Measurements from ENCODE around the gene PDE8B. TPM values are rescaled to one million over a fixed set of nuclear protein-coding genes. Genes with fewer than 3 reads are reported as not detected.

Gene PDE8B
- total RNA-seq, 1 donor from 2014 or later: 2.0 TPM

DNA sequence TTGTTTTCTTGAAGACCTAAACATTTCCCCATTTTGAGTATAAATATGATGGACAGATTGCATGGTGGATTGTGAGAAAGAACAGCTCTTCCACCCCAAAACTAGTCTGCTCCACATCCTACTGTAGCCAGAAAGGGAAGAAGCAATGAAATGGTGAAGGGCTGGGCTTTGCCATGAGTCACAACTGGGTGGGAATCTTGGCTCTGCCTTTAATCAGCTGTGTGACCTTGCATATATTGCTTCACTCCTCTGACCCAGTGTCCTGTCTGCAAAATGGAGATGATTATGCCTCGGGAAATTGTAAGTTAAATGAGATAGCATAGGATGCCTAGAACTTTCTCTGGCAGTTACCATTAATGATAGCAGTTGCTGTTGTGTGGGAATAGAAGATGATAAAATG, 101.9 kb downstream of the PDE8B start:
- H3K27me3 Mint-ChIP-seq (ENCODE audit: unreplicated experiment): peaks cover 6% of the 10 kb centered on the region
- DNase-seq (ENCODE audit: extremely low spot score, unreplicated experiment): no peak
- H3K4me1 Mint-ChIP-seq (ENCODE audit: unreplicated experiment): peaks cover 17% of the 10 kb centered on the region
- peaks cover 6% of the 10 kb centered on the region for H3K9me3 Mint-ChIP-seq (ENCODE audit: unreplicated experiment)
- H3K4me3 Mint-ChIP-seq (ENCODE audit: unreplicated experiment): no peak overlapping the region
- peaks cover 2% of the 10 kb centered on the region for H3K36me3 Mint-ChIP-seq (ENCODE audit: unreplicated experiment)
- H3K27ac Mint-ChIP-seq (ENCODE audit: unreplicated experiment): no peak overlapping the region
- no peak for TF ChIP-seq CTCF (IDR thresholded peaks at IDR 0.05)

DNA sequence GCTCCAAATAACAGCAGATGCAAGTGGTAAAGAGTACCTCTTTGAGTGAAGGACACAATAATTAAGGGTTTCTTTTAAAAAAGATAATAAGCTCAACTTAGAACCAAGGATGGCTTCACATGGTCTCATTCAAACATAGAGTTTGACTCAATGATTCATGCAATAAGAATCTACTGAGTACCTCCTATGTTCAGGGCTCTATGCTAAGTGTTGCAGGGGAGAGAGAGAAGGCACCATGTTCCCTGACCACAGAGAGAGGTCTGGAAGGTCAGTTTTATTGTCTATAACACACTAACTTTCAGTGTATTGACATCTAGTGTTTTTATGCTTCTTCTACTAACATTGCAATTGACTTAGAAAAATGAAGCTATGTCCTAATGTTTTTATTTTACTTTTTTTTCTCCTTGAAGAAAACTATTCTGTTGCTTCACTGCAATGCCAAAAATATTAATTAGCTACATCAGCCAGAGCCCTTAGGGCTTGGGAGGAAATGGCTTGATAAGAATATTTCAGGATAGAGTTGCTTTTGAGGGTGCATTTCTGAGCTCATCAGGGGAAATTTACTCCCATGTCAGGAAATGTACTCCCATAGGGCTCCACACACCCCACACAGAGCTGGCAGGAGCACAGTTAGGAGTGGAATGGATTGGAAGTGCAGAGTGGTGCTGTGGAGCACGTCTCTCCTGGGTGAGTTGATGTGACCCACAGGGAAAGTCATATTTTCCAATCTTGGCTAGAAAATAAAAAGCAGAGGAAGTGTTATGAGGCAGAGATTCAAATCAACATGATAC, 106.6 kb downstream of the PDE8B start:
- H3K4me3 Mint-ChIP-seq (ENCODE audit: unreplicated experiment): no peak overlapping the region
- H3K4me1 Mint-ChIP-seq (ENCODE audit: unreplicated experiment): peaks cover 17% of the 10 kb centered on the region
- no peak for DNase-seq (ENCODE audit: extremely low spot score, unreplicated experiment)
- H3K9me3 Mint-ChIP-seq (ENCODE audit: unreplicated experiment): peaks cover 6% of the 10 kb centered on the region
- no peak overlapping the region for H3K27ac Mint-ChIP-seq (ENCODE audit: unreplicated experiment)
- H3K36me3 Mint-ChIP-seq (ENCODE audit: unreplicated experiment): peaks cover 2% of the 10 kb centered on the region
- TF ChIP-seq CTCF (IDR thresholded peaks at IDR 0.05): no peak
- peaks cover 6% of the 10 kb centered on the region for H3K27me3 Mint-ChIP-seq (ENCODE audit: unreplicated experiment)

DNA sequence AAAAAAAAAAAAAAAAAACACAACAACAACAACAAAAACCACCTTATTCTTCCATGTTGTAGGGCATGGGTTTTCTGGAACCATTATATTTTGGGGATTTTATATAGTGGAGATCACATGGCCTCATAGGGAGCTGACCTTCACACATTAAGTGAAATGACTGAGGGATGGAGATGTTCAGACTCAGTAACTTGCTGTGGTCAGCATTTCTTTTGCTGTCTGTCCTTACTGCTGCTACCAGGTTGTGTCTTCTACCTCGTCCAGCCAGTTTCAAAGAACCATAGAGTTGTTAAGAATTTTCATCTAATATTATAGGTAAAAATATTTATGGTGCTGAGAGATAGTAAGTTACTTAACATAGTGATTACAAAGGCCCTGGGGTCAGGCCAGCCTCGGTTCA, 107.6 kb downstream of the PDE8B start:
- no peak for DNase-seq (ENCODE audit: extremely low spot score, unreplicated experiment)

DNA sequence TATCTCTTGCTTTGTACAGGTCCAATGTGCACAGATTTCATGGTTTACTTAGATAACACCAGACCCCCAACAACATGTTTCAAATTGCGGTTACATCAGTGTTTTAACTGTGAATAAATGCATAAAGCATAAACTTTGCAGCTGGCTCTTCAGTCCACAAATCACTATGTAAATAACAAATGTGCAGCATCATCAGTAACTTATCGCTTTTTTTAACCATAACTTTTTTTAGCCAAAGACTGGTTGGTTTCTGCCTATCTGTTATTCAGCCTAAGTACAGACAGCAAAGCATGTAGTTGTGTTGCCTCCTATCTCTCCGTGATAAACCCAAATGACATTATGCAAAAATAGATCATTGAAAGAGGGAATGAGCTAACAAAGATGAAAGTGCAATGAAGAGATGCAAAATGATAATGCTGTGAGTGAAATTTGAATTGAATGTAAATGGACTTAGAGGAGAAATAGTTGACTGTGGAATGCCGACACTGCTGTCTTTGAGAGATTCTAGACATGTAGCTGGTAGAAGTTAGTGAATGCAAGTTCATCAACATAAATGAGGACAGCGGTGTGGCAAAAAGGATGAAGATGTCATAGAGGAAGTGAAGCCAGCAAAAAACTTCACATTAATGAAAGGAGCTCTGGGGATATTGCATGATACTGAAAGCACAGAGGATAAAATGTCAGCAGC, 108.8 kb downstream of the PDE8B start:
- H3K4me3 Mint-ChIP-seq (ENCODE audit: unreplicated experiment): no peak overlapping the region
- no peaks in the 10 kb centered on the region for H3K9me3 Mint-ChIP-seq (ENCODE audit: unreplicated experiment)
- TF ChIP-seq CTCF (IDR thresholded peaks at IDR 0.05): no peak
- no peak overlapping the region for H3K27ac Mint-ChIP-seq (ENCODE audit: unreplicated experiment)
- no peaks in the 10 kb centered on the region for H3K36me3 Mint-ChIP-seq (ENCODE audit: unreplicated experiment)
- peaks cover 22% of the 10 kb centered on the region for H3K4me1 Mint-ChIP-seq (ENCODE audit: unreplicated experiment)
- DNase-seq (ENCODE audit: extremely low spot score, unreplicated experiment): no peak
- peaks cover under 1% of the 10 kb centered on the region for H3K27me3 Mint-ChIP-seq (ENCODE audit: unreplicated experiment)

More for the DNA sequence above, 107.6 kb downstream of the PDE8B start:
- H3K27ac Mint-ChIP-seq (ENCODE audit: unreplicated experiment): no peak overlapping the region
- peaks cover 23% of the 10 kb centered on the region for H3K4me1 Mint-ChIP-seq (ENCODE audit: unreplicated experiment)
- no peak overlapping the region for H3K4me3 Mint-ChIP-seq (ENCODE audit: unreplicated experiment)
- no peak for TF ChIP-seq CTCF (IDR thresholded peaks at IDR 0.05)
- peaks cover 6% of the 10 kb centered on the region for H3K9me3 Mint-ChIP-seq (ENCODE audit: unreplicated experiment)
- peaks cover 2% of the 10 kb centered on the region for H3K36me3 Mint-ChIP-seq (ENCODE audit: unreplicated experiment)
- H3K27me3 Mint-ChIP-seq (ENCODE audit: unreplicated experiment): peaks cover 6% of the 10 kb centered on the region

DNA sequence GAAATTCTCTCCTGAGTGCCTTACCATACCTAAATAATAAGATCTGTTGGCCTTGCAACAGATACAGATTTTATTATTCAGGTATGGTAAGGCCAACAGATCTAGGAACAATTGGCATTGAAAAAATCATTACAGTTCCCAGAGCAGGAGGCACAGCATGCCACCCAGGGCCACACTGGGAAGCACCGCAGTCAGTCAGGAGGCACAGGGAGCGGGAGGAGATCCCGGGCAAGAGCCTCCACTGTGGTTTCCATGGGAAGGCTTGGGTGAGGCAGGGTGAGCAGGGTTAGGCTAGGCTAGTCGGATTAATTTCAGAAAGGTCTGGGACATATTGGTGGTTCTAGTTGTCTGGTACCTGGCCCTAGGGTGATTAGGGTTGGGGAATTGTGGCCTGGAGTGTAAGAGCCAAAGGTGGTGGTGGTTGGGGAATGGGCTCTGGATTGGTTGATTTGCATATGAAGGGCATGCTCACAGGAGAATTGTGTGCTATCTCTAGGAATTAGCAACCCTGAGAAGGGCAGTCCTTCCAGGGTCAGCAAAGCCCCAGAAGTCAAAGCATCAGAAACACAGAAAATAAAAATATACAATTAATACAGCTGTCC, 111.4 kb downstream of the PDE8B start:
- no peaks in the 10 kb centered on the region for H3K27me3 Mint-ChIP-seq (ENCODE audit: unreplicated experiment)
- no peak overlapping the region for H3K27ac Mint-ChIP-seq (ENCODE audit: unreplicated experiment)
- no peak for DNase-seq (ENCODE audit: extremely low spot score, unreplicated experiment)
- no peak overlapping the region for H3K4me3 Mint-ChIP-seq (ENCODE audit: unreplicated experiment)
- H3K9me3 Mint-ChIP-seq (ENCODE audit: unreplicated experiment): no peaks in the 10 kb centered on the region
- no peak for TF ChIP-seq CTCF (IDR thresholded peaks at IDR 0.05)
- no peaks in the 10 kb centered on the region for H3K36me3 Mint-ChIP-seq (ENCODE audit: unreplicated experiment)
- peaks cover 18% of the 10 kb centered on the region for H3K4me1 Mint-ChIP-seq (ENCODE audit: unreplicated experiment)

All from osteocyte (in vitro differentiated cells).